Measurements from ENCODE around the gene COL1A2.

The COL1A2 gene

GRCh38 chr7:94394437-94395140 lies at the start of gene COL1A2:
COL1A2 (plus strand) TSS chr7:94394895; CDS start chr7:94395032, 137 bp downstream.
- DNase-seq = no peak

GRCh38 chr7:94345907-94346306 lies 48.8 kb upstream of the COL1A2 start:
- DNase-seq = no peak

- DNase-seq = no peak
Measured at GRCh38 chr7:94348142-94348541, 46.6 kb upstream of the COL1A2 start.

GRCh38 chr7:94350734-94351133 lies 44.0 kb upstream of the COL1A2 start:
- no peak for DNase-seq

GRCh38 chr7:94351703-94352102 lies 43.0 kb upstream of the COL1A2 start:
- DNase-seq = no peak

- no peak for DNase-seq
Measured at GRCh38 chr7:94352887-94353286, 41.8 kb upstream of the COL1A2 start.

- DNase-seq = no peak
Measured at GRCh38 chr7:94354953-94355352, 39.7 kb upstream of the COL1A2 start.

GRCh38 chr7:94355454-94355853 lies 39.2 kb upstream of the COL1A2 start:
- no peak for DNase-seq

GRCh38 chr7:94357076-94357475 lies 37.6 kb upstream of the COL1A2 start:
- DNase-seq = no peak

GRCh38 chr7:94360926-94361325 lies 33.8 kb upstream of the COL1A2 start:
- no peak for DNase-seq

GRCh38 chr7:94362276-94362675 lies 32.4 kb upstream of the COL1A2 start:
- DNase-seq = no peak

- no peak for DNase-seq
Measured at GRCh38 chr7:94364816-94365215, 29.9 kb upstream of the COL1A2 start.

GRCh38 chr7:94366163-94366562 lies 28.5 kb upstream of the COL1A2 start:
- DNase-seq = no peak

GRCh38 chr7:94366832-94367231 lies 27.9 kb upstream of the COL1A2 start:
- DNase-seq = no peak

- no peak for DNase-seq
Measured at GRCh38 chr7:94367949-94368348, 26.7 kb upstream of the COL1A2 start.

- DNase-seq = no peak
Measured at GRCh38 chr7:94368371-94368791, 26.3 kb upstream of the COL1A2 start.

GRCh38 chr7:94374231-94374630 lies 20.5 kb upstream of the COL1A2 start:
- DNase-seq = no peak

GRCh38 chr7:94374721-94375566 lies 19.8 kb upstream of the COL1A2 start:
- no peak for DNase-seq

- DNase-seq = no peak
Measured at GRCh38 chr7:94375691-94376090, 19.0 kb upstream of the COL1A2 start.

GRCh38 chr7:94376281-94376680 lies 18.4 kb upstream of the COL1A2 start:
- no peak for DNase-seq

GRCh38 chr7:94378356-94378755 lies 16.3 kb upstream of the COL1A2 start:
- no peak for DNase-seq

GRCh38 chr7:94380264-94380663 lies 14.4 kb upstream of the COL1A2 start:
- no peak for DNase-seq

- DNase-seq = no peak
Measured at GRCh38 chr7:94382132-94382531, 12.6 kb upstream of the COL1A2 start.

GRCh38 chr7:94382746-94383145 lies 11.9 kb upstream of the COL1A2 start:
- no peak for DNase-seq
